GM12874 (cell line): ENCODE measurements around the gene SUPT16H.

Source experiments
- CTCF ChIP-seq: IDR thresholded peaks from 2 replicates; pipeline ENCODE4 v1.5.1; 2011; ENCODE audit warnings: low read depth, mild to moderate bottlenecking, control low read depth, low read length, moderate library complexity; ENCODE audit not compliant: insufficient read depth

The SUPT16H gene

GRCh38 chr14:21352587-21352986, 31.2 kb downstream of the SUPT16H start:
- TF ChIP-seq CTCF: no peak

GRCh38 chr14:21350539-21350938, 33.3 kb downstream of the SUPT16H start:
- TF ChIP-seq CTCF: no peak

GRCh38 chr14:21347201-21347600, 36.6 kb downstream of the SUPT16H start:
- no peak for TF ChIP-seq CTCF

GRCh38 chr14:21346532-21347135, 37.2 kb downstream of the SUPT16H start:
- TF ChIP-seq CTCF: no peak

GRCh38 chr14:21343035-21343794, 40.6 kb downstream of the SUPT16H start:
- no peak for TF ChIP-seq CTCF

GRCh38 chr14:21334202-21334906, 49.5 kb downstream of the SUPT16H start:
- no peak for TF ChIP-seq CTCF

GRCh38 chr14:21332950-21333349, 50.9 kb downstream of the SUPT16H start:
- TF ChIP-seq CTCF: no peak
